Measurements from ENCODE around the gene FNBP1L. TPM values are rescaled to one million over a fixed set of nuclear protein-coding genes. Genes with fewer than 3 reads are reported as not detected.
A peak's percentile ranks its signal among the peaks of the same experiment; 100 is the strongest.

FNBP1L gene
- total RNA-seq, 1 donor from 2014 or later, result 107 TPM

- Mint-ChIP-seq H3K36me3 (ENCODE audit: low read depth, unreplicated experiment) (no peaks in the 10 kb centered on the region), H3K27ac (ENCODE audit: unreplicated experiment) (no peak overlapping the region), H3K9me3 (ENCODE audit: unreplicated experiment) (no peaks in the 10 kb centered on the region), H3K4me3 (ENCODE audit: unreplicated experiment) (peak overlapping the region; percentile 43), H3K27me3 (ENCODE audit: unreplicated experiment) (peaks cover 1% of the 10 kb centered on the region), H3K4me1 (ENCODE audit: unreplicated experiment) (peaks cover 7% of the 10 kb centered on the region)
- TF ChIP-seq, protein P1, sequence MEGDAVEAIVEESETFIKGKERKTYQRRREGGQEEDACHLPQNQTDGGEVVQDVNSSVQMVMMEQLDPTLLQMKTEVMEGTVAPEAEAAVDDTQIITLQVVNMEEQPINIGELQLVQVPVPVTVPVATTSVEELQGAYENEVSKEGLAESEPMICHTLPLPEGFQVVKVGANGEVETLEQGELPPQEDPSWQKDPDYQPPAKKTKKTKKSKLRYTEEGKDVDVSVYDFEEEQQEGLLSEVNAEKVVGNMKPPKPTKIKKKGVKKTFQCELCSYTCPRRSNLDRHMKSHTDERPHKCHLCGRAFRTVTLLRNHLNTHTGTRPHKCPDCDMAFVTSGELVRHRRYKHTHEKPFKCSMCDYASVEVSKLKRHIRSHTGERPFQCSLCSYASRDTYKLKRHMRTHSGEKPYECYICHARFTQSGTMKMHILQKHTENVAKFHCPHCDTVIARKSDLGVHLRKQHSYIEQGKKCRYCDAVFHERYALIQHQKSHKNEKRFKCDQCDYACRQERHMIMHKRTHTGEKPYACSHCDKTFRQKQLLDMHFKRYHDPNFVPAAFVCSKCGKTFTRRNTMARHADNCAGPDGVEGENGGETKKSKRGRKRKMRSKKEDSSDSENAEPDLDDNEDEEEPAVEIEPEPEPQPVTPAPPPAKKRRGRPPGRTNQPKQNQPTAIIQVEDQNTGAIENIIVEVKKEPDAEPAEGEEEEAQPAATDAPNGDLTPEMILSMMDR (IDR thresholded peaks at IDR 0.05; ENCODE audit: unreplicated experiment), result no peak
- DNase-seq (ENCODE audit: low spot score), result no peak
Measured at GRCh38 chr1:93415296-93415695, 32.6 kb upstream of the FNBP1L start.

DNA sequence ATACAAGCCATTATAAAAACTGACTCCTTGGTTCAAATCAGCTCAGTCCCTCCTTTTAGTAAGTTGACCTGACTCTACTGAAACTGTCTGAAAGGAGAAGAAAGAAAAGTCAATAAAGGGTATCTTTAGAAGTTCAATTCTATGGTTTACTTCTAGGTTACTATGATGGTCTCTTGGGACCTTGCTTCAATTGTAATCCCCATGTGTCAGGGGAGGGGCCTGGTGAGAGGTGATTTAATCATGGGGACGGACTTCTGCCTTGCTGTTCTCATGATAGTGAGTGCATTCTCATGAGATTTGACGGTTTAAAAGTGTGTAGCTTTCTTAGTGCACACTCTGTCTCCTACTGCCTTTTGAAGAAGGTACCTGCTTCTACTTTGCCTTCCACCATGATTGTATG is 31.7 kb upstream of the FNBP1L start:
- Mint-ChIP-seq H3K27ac (ENCODE audit: unreplicated experiment) (no peak overlapping the region), H3K4me1 (ENCODE audit: unreplicated experiment) (peaks cover 7% of the 10 kb centered on the region), H3K27me3 (ENCODE audit: unreplicated experiment) (peaks cover 1% of the 10 kb centered on the region), H3K9me3 (ENCODE audit: unreplicated experiment) (no peaks in the 10 kb centered on the region), H3K4me3 (ENCODE audit: unreplicated experiment) (no peak overlapping the region), H3K36me3 (ENCODE audit: low read depth, unreplicated experiment) (no peaks in the 10 kb centered on the region)
- TF ChIP-seq, protein P1 (IDR thresholded peaks at IDR 0.05; ENCODE audit: unreplicated experiment), result no peak
- no peak for DNase-seq (ENCODE audit: low spot score)

DNA sequence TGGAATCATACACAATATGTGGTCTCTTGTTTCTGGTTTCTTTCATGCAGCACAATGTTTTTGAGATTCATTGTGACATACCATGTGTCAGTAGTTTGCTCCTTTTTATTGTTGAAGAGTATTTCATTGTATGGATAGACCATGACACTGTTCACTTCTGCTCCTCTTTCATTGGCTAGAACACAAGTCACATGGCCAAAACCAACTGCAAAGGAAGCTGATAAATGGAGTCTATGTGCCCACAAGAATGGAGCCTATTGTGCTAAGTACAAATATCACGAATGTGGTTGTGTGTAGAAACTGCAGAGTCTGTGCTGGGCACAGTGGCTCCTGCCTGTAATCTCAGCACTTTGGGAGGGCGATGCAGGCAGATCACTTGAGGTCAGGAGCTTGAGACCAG is 28.6 kb upstream of the FNBP1L start:
- DNase-seq (ENCODE audit: low spot score), result no peak
- H3K27me3 Mint-ChIP-seq (ENCODE audit: unreplicated experiment), result peaks cover 1% of the 10 kb centered on the region
- peaks cover 3% of the 10 kb centered on the region for H3K4me1 Mint-ChIP-seq (ENCODE audit: unreplicated experiment)
- TF ChIP-seq, protein P1 (IDR thresholded peaks at IDR 0.05; ENCODE audit: unreplicated experiment), result no peak
- no peak overlapping the region for H3K27ac Mint-ChIP-seq (ENCODE audit: unreplicated experiment)
- H3K4me3 Mint-ChIP-seq (ENCODE audit: unreplicated experiment), result no peak overlapping the region
- H3K36me3 Mint-ChIP-seq (ENCODE audit: low read depth, unreplicated experiment), result no peaks in the 10 kb centered on the region
- no peaks in the 10 kb centered on the region for H3K9me3 Mint-ChIP-seq (ENCODE audit: unreplicated experiment)

- Mint-ChIP-seq H3K36me3 (ENCODE audit: low read depth, unreplicated experiment) (no peaks in the 10 kb centered on the region), H3K4me1 (ENCODE audit: unreplicated experiment) (no peaks in the 10 kb centered on the region), H3K27me3 (ENCODE audit: unreplicated experiment) (no peaks in the 10 kb centered on the region), H3K27ac (ENCODE audit: unreplicated experiment) (no peak overlapping the region), H3K4me3 (ENCODE audit: unreplicated experiment) (no peak overlapping the region), H3K9me3 (ENCODE audit: unreplicated experiment) (no peaks in the 10 kb centered on the region)
- TF ChIP-seq, protein P1 (IDR thresholded peaks at IDR 0.05; ENCODE audit: unreplicated experiment), result no peak
- no peak for DNase-seq (ENCODE audit: low spot score)
Measured at GRCh38 chr1:93420400-93420799, 27.5 kb upstream of the FNBP1L start.

- H3K27ac Mint-ChIP-seq (ENCODE audit: unreplicated experiment), result no peak overlapping the region
- no peaks in the 10 kb centered on the region for H3K4me1 Mint-ChIP-seq (ENCODE audit: unreplicated experiment)
- H3K27me3 Mint-ChIP-seq (ENCODE audit: unreplicated experiment), result peaks cover 5% of the 10 kb centered on the region
- no peak for DNase-seq (ENCODE audit: low spot score)
- TF ChIP-seq, protein P1 (IDR thresholded peaks at IDR 0.05; ENCODE audit: unreplicated experiment), result no peak
- no peak overlapping the region for H3K4me3 Mint-ChIP-seq (ENCODE audit: unreplicated experiment)
- no peaks in the 10 kb centered on the region for H3K36me3 Mint-ChIP-seq (ENCODE audit: low read depth, unreplicated experiment)
- no peaks in the 10 kb centered on the region for H3K9me3 Mint-ChIP-seq (ENCODE audit: unreplicated experiment)
Measured at GRCh38 chr1:93426181-93426580, 21.7 kb upstream of the FNBP1L start.

Measured in endothelial cell (in vitro differentiated cells).